Activated CD4-positive, alpha-beta T cell treated with anti-CD3 and anti-CD28 coated beads, Interleukin-2, Interleukin-4, amounts not matched to agents 100 ng/mL and 50 ng/mL, durations not matched to agents 16 hours and 8 hours (primary cell): ENCODE data around the gene FAM20A.

Source experiments
- DNase-seq: peaks from one replicate; pipeline ENCODE4 v3.0.0-alpha.2; 2020; ENCODE audit warnings: low spot score

The FAM20A gene

GRCh38 chr17:68565661-68566441, 35.3 kb downstream of the FAM20A start:
- no peak for DNase-seq

GRCh38 chr17:68564415-68565111, 36.6 kb downstream of the FAM20A start:
- DNase-seq, result no peak

- no peak for DNase-seq
Measured at GRCh38 chr17:68562736-68563135, 38.4 kb downstream of the FAM20A start.

- no peak for DNase-seq
Measured at GRCh38 chr17:68560966-68561720, 40.0 kb downstream of the FAM20A start.

- DNase-seq, result no peak
Measured at GRCh38 chr17:68559316-68559715, 41.9 kb downstream of the FAM20A start.

- DNase-seq, result no peak
Measured at GRCh38 chr17:68556551-68556950, 44.6 kb downstream of the FAM20A start.

GRCh38 chr17:68544111-68544915, 56.9 kb downstream of the FAM20A start:
- no peak for DNase-seq

GRCh38 chr17:68542698-68543463, 58.3 kb downstream of the FAM20A start:
- no peak for DNase-seq

GRCh38 chr17:68541816-68542215, 59.4 kb downstream of the FAM20A start:
- DNase-seq, result no peak

GRCh38 chr17:68540981-68541380, 60.2 kb downstream of the FAM20A start:
- no peak for DNase-seq

GRCh38 chr17:68539548-68540467, 61.4 kb downstream of the FAM20A start:
- no peak for DNase-seq

- DNase-seq, result no peak
Measured at GRCh38 chr17:68535922-68536321, 65.2 kb downstream of the FAM20A start.

GRCh38 chr17:68534695-68535088, 66.5 kb downstream of the FAM20A start:
- no peak for DNase-seq

- DNase-seq, result peak; percentile 30
Measured at GRCh38 chr17:68533887-68534694, 67.1 kb downstream of the FAM20A start.

- DNase-seq, result no peak
Measured at GRCh38 chr17:68532826-68533225, 68.3 kb downstream of the FAM20A start.

- DNase-seq, result no peak
Measured at GRCh38 chr17:68531252-68531651, 69.9 kb downstream of the FAM20A start.

- DNase-seq, result no peak
Measured at GRCh38 chr17:68527314-68527713, 73.9 kb downstream of the FAM20A start.

GRCh38 chr17:68526548-68526947, 74.6 kb downstream of the FAM20A start:
- DNase-seq, result no peak

GRCh38 chr17:68522266-68522665, 78.9 kb downstream of the FAM20A start:
- DNase-seq, result no peak
